Dedifferentiated amniotic fluid mesenchymal stem cell (primary cell): ENCODE data around the gene FAM200B.

Experiments
- DNase-seq: peaks from one replicate; pipeline ENCODE4 v3.0.0-alpha.2; 2016; ENCODE audit errors: extremely low spot score

Gene FAM200B

DNA sequence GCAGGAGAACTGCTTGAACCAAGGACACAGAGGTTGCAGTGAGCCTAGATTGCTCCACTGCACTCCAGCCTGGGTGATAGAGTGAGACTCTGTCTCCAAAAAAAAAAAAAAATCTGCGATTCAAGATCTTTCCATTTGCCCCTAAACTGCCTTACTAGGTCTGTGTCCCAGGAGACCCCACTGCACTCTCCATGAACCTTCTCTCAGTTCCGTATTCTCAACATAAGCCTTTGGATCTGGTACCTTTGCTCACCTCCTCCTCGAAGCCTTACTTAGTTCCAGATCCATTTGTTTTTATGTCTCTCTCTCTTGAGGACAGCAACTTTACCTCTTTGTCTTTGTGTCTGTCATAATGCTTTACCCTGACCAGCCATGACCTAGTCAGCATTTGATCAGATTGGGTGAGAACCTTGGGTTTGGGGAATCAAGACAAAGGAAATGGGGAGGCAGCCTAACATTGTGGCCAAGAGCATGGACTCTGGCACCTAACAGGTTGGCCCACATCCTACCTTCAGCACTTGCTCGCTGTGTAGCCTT is 55.0 kb downstream of the FAM200B start:
- DNase-seq = no peak

DNA sequence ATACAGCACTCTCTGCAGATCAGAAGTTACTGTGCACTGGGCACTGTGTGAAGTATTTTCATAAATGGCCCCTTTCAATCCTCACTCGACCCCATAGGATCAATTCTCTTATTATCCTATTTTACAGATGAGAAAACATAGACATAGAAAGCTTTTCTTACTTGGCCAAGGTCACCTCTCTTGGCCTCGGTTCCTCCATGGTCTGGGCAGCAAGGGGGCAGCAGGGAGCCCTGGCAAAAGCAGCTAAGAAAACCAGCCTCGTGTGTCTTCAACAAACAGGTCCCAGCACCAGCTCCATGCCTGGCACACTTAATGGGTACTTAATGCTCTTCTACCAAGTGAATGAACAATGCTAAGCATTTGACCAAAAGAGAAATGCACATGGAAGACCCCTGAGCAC is 55.6 kb downstream of the FAM200B start:
- DNase-seq = no peak

DNA sequence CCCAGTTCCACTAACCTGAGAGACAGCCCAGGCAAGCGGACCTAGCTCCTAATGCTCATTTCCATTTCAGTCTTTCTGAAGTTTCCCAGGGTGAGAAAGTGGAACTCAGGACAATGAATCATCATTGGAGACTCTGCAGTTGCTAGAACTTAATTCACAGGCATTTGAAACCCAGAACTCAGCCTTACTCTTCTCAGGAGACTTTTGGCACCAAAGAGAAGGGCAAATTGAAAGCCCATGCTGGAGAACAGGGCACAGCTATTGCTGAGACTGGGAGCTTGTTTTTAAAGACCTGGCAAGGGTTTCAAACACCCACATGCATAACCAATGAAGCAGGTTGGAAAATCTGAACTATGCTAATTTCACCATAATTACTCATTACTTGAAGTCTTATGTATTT is 57.2 kb downstream of the FAM200B start:
- no peak for DNase-seq
